Lower leg skin (tissue), 3 donors: Measurements from ENCODE around the gene MYCN.

Experiments used
- CTCF ChIP-seq, 3 donors: fragments of 450-650 bp; IDR thresholded peaks; one replicate each; pipeline ENCODE4 v1.5.1; 2016; ENCODE audit warnings: antibody characterized with exemption in 3 of 3, mild to moderate bottlenecking in 3 of 3, moderate library complexity in 2 of 3
- POLR2A ChIP-seq, 2 donors: fragments of 450-650 bp; IDR thresholded peaks; one replicate each; pipeline ENCODE4 v1.6.1; 2016 to 2017; ENCODE audit warnings: antibody characterized with exemption in 2 of 2, mild to moderate bottlenecking in 1 of 2, moderate library complexity in 1 of 2

- TF ChIP-seq POLR2A (IDR thresholded peaks at IDR 0.05) = no peak
- no peak for TF ChIP-seq CTCF (IDR thresholded peaks at IDR 0.05)
Measured at GRCh38 chr2:15975261-15975600, 34.9 kb downstream of the MYCN start.
